Left ventricle myocardium inferior (tissue), 1 donor: ENCODE measurements around the gene HPS3. TPM values are rescaled to one million over a fixed set of nuclear protein-coding genes. Genes with fewer than 3 reads are reported as not detected.
A peak's percentile ranks its signal among the peaks of the same experiment; 100 is the strongest.

Source experiments
- DNase-seq: peaks from one replicate; pipeline ENCODE4 v3.0.0-alpha.2; 2020
- H3K27ac ChIP-seq: fragments of 200-600 bp; replicated peaks from 2 replicates; pipeline ENCODE4 v1.8.0; 2021
- H3K27me3 ChIP-seq: fragments of 200-600 bp; 2 replicates; pipeline ENCODE4 v1.8.0; 2021; ENCODE audit warnings: low read depth
- H3K36me3 ChIP-seq: fragments of 200-600 bp; 2 replicates; pipeline ENCODE4 v1.8.0; 2021
- H3K4me1 ChIP-seq: fragments of 200-600 bp; 2 replicates; pipeline ENCODE4 v1.8.0; 2021
- H3K4me3 ChIP-seq: fragments of 200-600 bp; 2 replicates; pipeline ENCODE4 v1.8.0; 2021; ENCODE audit warnings: mild to moderate bottlenecking, moderate library complexity
- H3K9me3 ChIP-seq: fragments of 200-600 bp; replicated peaks from 2 replicates; pipeline ENCODE4 v1.8.0; 2021
- intact Hi-C: fragments of 100-400 bp; cut with micrococcal nuclease; formaldehyde crosslinking; loops from one replicate; pipeline ENCODE4 v1.11.0; 2022
- total RNA-seq: library from RNA; stranded (reverse); fragmentation: NEBNext Ultra II Directional; extraction: Animal tissue kit (Norgen Biotek cat#: 25700); gene quantifications from one replicate; pipeline ENCODE4 v1.2.1, GENCODE V29; 2021
- TF ChIP-seq, protein P1 (sequence below): fragments of 200-600 bp; IDR thresholded peaks from 2 replicates; pipeline ENCODE4 v1.8.0; 2021; ENCODE audit warnings: antibody characterized with exemption, mild to moderate bottlenecking, borderline replicate concordance
- donor health status: DM: no; HTN: yes; CAD: no; lungs with severe emphysema.

Gene HPS3
- total RNA-seq, 1 donor from 2014 or later, result 5.6 TPM

DNA sequence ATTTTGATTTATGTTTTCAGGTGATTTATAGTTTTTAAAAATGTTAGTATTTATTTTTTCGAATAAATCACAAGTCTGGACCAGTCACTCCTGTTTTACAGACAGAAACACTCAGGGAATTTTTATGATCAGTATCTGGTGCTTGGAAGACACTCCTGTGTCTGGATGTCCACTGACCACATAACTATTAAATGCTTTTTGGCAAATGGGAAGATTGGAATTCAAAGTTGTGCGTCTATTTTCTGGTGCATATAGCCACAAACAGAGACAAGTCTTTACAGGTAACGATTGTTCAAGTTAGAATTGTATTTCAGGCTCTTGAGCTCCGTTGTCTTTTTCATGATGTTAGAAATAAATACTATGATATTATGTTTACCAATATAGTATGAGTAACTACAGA is 80.0 kb downstream of the HPS3 start:
- H3K27ac ChIP-seq, result no peak overlapping the region
- no peaks in the 10 kb centered on the region for H3K36me3 ChIP-seq
- no peak for DNase-seq
- TF ChIP-seq, protein P1, sequence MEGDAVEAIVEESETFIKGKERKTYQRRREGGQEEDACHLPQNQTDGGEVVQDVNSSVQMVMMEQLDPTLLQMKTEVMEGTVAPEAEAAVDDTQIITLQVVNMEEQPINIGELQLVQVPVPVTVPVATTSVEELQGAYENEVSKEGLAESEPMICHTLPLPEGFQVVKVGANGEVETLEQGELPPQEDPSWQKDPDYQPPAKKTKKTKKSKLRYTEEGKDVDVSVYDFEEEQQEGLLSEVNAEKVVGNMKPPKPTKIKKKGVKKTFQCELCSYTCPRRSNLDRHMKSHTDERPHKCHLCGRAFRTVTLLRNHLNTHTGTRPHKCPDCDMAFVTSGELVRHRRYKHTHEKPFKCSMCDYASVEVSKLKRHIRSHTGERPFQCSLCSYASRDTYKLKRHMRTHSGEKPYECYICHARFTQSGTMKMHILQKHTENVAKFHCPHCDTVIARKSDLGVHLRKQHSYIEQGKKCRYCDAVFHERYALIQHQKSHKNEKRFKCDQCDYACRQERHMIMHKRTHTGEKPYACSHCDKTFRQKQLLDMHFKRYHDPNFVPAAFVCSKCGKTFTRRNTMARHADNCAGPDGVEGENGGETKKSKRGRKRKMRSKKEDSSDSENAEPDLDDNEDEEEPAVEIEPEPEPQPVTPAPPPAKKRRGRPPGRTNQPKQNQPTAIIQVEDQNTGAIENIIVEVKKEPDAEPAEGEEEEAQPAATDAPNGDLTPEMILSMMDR, result no peak
- H3K4me1 ChIP-seq, result no peaks in the 10 kb centered on the region
- no peaks in the 10 kb centered on the region for H3K9me3 ChIP-seq
- H3K27me3 ChIP-seq, result no peaks in the 10 kb centered on the region
- intact Hi-C loops, result no loop called here
- H3K4me3 ChIP-seq, result no peak overlapping the region

DNA sequence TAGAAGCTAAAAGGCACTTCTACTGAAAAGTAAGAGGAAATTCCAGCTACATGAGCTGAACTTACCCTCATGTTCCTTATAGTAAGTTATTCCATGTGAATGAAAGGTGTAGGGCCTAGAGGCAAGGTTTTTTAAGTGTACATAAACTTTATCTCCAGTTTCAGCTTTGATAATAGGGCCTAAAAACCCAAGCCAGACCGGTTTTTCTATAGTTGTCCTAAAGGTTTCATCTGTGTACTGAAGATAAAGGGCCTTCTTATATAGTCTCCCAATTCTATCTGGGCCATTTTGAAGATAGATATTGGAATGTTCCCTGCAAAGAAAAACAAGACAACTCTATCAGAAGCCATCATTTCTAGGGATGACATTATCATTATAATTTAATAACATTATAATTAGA is 82.9 kb downstream of the HPS3 start:
- no peak overlapping the region for H3K27ac ChIP-seq
- H3K9me3 ChIP-seq, result no peaks in the 10 kb centered on the region
- TF ChIP-seq, protein P1, result no peak
- intact Hi-C loops, result no loop called here
- DNase-seq, result no peak
- no peaks in the 10 kb centered on the region for H3K36me3 ChIP-seq
- no peaks in the 10 kb centered on the region for H3K27me3 ChIP-seq
- H3K4me1 ChIP-seq, result peaks cover 20% of the 10 kb centered on the region
- no peak overlapping the region for H3K4me3 ChIP-seq

DNA sequence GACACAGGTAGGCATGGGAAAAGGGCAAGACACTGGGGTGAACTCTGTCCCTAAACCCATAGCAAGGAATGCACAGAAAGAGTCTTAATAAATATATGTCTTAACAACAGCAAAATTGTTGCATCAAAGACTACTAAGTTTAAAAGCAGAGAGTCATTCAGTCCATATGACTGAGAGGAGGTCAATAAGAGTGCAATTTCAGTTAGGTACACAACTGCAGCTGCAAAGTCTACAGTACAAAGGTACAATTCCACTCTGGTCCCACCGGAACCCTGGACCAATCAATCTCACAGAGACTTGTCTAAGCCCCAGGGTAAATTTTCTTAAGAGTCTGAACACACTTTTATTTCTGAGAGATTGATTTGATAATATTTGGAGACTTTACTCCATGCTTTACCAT is 85.3 kb downstream of the HPS3 start:
- intact Hi-C loops, result no loop called here
- TF ChIP-seq, protein P1, result no peak
- DNase-seq, result no peak

DNA sequence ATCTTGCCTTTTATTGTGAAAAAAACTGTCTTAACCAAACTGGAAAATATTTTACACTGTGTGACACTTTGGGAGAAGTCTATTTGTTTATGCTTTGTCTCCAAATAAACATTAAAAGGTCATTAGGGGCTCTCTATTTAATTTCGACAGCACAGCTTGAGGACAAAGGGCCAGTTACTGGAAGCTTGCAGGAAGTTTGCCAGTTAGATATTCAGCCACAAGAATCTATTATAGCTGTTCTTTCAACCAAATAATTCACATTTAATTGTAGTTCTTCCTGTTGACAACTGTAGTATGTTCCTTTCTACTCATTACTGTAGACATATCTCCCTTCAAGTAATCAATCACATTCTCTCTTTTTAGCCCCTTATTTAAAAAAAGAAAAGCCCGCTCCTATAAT is 86.1 kb downstream of the HPS3 start:
- H3K4me1 ChIP-seq, result peaks cover 20% of the 10 kb centered on the region
- H3K27me3 ChIP-seq, result no peaks in the 10 kb centered on the region
- intact Hi-C loops, result no loop called here
- no peaks in the 10 kb centered on the region for H3K36me3 ChIP-seq
- H3K4me3 ChIP-seq, result no peak overlapping the region
- H3K9me3 ChIP-seq, result no peaks in the 10 kb centered on the region
- TF ChIP-seq, protein P1, result no peak
- DNase-seq, result no peak
- H3K27ac ChIP-seq, result peak overlapping the region; percentile 46

More for the DNA sequence above, 85.3 kb downstream of the HPS3 start:
- H3K4me1 ChIP-seq, result peaks cover 20% of the 10 kb centered on the region
- no peaks in the 10 kb centered on the region for H3K27me3 ChIP-seq
- H3K36me3 ChIP-seq, result no peaks in the 10 kb centered on the region
- H3K27ac ChIP-seq, result peak overlapping the region; percentile 46
- H3K4me3 ChIP-seq, result no peak overlapping the region
- no peaks in the 10 kb centered on the region for H3K9me3 ChIP-seq

DNA sequence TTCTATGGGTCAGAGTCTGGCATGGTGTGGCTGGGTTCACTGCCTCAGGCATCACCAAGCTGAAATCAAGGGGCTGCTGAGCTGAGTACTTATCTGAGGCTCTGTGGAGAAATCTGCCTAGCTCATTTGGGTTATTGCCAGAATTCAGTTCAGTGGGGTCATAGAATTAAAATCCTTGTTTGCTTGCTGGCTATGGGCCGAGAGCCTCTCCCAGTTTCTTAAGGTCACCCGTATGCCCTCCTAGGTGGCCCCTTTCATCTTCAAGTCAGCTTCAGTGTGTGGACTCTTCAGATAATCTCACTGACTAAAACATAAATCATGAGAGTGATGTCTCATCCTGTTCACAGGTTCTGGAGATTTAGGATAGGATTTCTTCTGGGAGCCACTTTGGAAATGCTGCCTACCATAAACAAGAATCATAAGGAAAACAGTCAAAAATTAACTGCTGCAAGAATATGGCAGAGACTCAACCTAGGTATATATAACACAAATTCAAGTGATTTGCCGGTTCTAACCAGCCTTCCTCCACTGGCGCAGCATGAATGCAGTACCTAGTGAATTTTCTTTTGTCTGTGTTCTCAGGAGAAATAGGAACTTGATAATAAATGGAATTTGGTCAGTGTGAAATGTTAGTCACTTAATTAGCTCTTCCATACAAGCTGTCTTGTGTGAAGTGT is 86.9 kb downstream of the HPS3 start:
- Histone ChIP-seq H3K27ac (peak overlapping the region; percentile 46), H3K27me3 (no peaks in the 10 kb centered on the region), H3K4me1 (peaks cover 20% of the 10 kb centered on the region), H3K36me3 (no peaks in the 10 kb centered on the region), H3K9me3 (no peaks in the 10 kb centered on the region), H3K4me3 (no peak overlapping the region)
- TF ChIP-seq, protein P1, result no peak
- intact Hi-C loops, result no loop called here
- DNase-seq, result no peak
